SU-DHL-6 (cell line): ENCODE data around the gene DUSP12.

Experiments
- CTCF ChIP-seq: fragments of 200-600 bp; sonication (generic); IDR thresholded peaks from one replicate; pipeline ENCODE4 v1.5.1; 2017; ENCODE audit warnings: antibody characterized with exemption, mild to moderate bottlenecking, low read length, moderate library complexity; ENCODE audit not compliant: insufficient read depth, poor library complexity, severe bottlenecking
- EZH2phosphoT487 ChIP-seq: fragments of 200-600 bp; sonication (generic), shearing (Covaris generic); conservative IDR thresholded peaks from 2 replicates; pipeline ENCODE4 v1.6.1; 2018; ENCODE audit warnings: mild to moderate bottlenecking, antibody characterized with exemption, low read length, moderate library complexity, mixed read lengths

GRCh38 chr1:161735837-161736236 lies 13.7 kb upstream of the DUSP12 start:
- TF ChIP-seq CTCF = no peak
- TF ChIP-seq EZH2phosphoT487 = no peak
